GM12872 (cell line): ENCODE data around the gene PAEP.

Source experiments
- CTCF ChIP-seq: IDR thresholded peaks from 3 replicates; pipeline ENCODE4 v1.5.1; 2011; ENCODE audit warnings: low read depth, mild to moderate bottlenecking, low read length, moderate library complexity; ENCODE audit not compliant: insufficient read depth

Gene PAEP

DNA sequence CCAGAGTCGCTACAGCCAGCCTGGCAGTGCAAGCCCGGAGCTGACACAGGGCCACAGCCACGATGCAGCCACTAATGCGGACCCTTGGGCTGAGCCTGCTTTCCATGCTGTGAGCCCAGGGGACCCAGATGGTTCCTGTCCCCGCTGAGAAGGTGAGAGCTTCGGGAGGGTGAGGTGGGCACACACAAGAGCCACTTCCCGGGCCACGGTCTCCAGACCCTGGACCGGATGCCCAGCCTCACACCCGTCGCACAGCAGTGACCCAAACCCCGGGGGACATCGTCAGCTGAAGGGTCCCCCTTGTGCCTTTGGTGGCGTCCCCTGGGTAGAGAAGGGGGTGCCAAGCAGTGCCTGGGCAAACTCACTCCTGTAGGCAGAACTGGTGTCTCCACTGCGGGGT is 13.4 kb downstream of the PAEP start:
- no peak for TF ChIP-seq CTCF

DNA sequence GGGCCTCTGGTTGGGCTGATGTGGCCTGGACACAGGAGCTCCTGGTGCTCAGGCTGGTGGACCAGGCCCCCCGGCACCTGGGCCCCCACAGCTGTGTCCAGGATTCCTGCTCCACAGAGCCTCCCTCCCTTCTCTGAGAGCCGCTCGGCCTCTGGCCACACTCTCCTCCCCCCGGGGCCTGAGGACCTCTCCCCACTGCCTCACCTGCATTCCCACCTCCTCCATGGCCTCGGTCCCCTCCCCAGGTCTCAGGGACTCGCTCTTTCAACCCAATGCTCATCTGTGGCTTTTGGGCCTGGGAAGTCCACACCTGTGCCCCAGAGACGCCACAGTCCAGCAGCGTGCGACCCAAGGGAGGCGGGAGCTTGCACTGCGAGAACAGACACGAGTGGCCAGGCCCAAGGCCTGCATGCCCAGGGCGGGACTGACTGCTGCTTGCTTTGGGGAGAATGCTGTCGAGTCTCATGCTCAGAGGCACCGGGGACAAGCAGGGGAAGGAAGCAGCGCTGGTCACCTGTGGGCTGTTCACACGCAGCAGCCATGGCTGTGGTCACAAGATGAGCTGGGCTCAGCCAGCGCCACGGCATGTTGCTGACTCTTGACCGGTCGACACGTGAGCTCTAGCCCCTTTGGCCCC is 14.6 kb downstream of the PAEP start:
- no peak for TF ChIP-seq CTCF

DNA sequence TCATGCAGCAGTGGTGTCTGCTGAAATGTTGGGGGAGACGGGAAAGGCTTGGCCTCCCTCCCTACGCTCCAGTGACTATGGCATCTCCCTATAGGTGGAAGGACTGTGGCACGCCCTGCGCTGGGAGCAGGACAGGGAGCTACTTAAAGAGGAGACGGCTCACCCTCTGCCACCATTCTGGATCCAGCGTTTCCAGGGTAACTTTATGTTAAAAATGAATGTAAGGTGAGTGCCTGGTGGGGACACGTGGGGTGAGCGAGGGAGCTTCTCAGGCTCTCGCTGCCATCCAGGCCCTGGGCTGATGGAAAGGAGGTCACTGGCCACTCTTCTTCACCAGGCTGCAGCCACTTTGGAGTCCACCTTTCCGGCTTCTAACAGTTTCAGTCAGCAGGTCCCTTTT is 15.7 kb downstream of the PAEP start:
- TF ChIP-seq CTCF = no peak

DNA sequence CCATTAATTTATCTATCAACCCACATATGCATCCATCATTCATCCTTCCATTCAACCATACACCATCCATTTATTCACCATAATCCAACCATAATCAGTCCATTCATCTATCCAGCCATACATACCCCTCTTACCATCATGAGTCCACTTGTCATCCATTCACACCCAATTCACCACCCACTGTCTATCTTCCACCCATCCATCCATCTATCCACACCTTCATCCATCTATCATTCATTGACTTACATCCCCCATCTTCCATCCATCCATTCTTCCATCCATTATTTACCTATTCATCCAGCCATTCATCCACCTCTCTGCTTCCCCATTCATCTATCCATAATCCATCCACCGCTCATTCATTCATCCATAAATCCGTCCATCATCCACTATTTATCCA is 17.8 kb downstream of the PAEP start:
- no peak for TF ChIP-seq CTCF

GRCh38 chr9:135579889-135580660 is 18.5 kb downstream of the PAEP start:
- TF ChIP-seq CTCF = no peak

- TF ChIP-seq CTCF = no peak
Observed at GRCh38 chr9:135580664-135581380, 19.3 kb downstream of the PAEP start.

- TF ChIP-seq CTCF = no peak
Observed at GRCh38 chr9:135581636-135582426, 20.3 kb downstream of the PAEP start.
